Measurements from ENCODE around the gene EDC3.
"Not testable (repeated sequence)": the region's sequence is repeated elsewhere in the genome, so short reads cannot be mapped to it uniquely, and the experiment has no call there.

Gene EDC3, protein sequence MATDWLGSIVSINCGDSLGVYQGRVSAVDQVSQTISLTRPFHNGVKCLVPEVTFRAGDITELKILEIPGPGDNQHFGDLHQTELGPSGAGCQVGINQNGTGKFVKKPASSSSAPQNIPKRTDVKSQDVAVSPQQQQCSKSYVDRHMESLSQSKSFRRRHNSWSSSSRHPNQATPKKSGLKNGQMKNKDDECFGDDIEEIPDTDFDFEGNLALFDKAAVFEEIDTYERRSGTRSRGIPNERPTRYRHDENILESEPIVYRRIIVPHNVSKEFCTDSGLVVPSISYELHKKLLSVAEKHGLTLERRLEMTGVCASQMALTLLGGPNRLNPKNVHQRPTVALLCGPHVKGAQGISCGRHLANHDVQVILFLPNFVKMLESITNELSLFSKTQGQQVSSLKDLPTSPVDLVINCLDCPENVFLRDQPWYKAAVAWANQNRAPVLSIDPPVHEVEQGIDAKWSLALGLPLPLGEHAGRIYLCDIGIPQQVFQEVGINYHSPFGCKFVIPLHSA

GRCh38 chr15:74695597-74696397 is at the start of gene EDC3:
Gene EDC3, minus strand, starts transcription at chr15:74696024. Its CDS starts 20,900 bp downstream, at chr15:74675124.
- peak; percentile 85 for DNase-seq

DNA sequence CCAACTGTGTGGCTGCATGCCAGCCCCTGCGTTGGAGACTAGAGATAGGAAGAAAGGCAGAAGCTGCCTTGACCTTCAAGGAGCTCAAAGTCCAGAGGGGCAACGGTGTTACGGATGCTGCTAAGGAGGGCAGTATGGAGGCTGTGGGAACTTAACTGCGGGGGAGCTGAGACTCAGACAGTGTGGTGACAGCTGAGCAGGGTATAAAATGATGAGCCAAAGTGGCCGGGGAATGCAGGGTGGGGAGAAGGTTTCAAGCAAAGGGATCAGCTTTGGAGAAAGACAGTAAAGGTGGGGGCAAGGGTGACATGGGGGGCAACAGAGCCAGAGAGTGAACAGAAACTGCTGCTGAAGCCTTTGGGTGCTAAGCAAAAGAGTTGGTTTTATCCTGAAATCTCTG is 46.6 kb upstream of the EDC3 start:
- no peak for DNase-seq

- DNase-seq = not testable (repeated sequence)
Measured at GRCh38 chr15:74738239-74738638, 42.4 kb upstream of the EDC3 start.

GRCh38 chr15:74735305-74735704 is 39.5 kb upstream of the EDC3 start:
- no peak for DNase-seq

GRCh38 chr15:74733269-74733668 is 37.4 kb upstream of the EDC3 start:
- no peak for DNase-seq

DNA sequence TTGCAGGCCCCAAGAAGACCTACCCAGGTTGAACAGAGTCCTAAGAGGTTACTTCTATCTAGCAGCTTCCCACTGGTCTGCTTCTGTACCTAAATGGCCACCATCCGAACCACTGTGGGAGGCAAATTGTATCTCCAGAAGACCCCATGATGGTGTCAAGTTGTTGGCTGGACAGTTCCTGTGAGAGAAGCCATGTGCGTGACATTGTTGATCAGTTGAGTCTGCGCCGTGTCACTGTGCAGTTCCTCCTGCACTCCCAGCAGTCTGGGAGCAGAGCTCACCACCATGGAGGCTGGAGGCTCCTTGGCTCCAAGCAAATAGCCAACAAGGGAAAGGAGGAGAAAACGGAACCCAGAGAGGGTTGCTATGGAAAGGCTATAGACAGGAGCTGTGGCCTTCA is 37.0 kb upstream of the EDC3 start:
- no peak for DNase-seq

GRCh38 chr15:74730619-74731316 is 34.9 kb upstream of the EDC3 start:
- no peak for DNase-seq

DNA sequence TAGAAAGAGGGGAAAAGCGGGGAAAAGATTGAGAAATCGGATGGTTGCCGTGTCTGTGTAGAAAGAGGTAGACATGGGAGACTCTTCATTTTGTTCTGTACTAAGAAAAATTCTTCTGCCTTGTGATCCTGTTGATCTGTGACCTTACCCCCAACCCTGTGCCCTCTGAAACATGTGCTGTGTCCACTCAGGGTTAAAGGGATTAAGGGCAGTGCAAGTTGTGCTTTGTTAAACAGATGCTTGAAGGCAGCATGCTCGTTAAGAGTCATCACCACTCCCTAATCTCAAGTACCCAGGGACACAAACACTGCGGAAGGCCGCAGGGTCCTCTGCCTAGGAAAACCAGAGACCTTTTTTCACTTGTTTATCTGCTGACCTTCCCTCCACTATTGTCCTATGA is 33.5 kb upstream of the EDC3 start:
- DNase-seq = not testable (repeated sequence)

- not testable (repeated sequence) for DNase-seq
Measured at GRCh38 chr15:74728699-74729098, 32.9 kb upstream of the EDC3 start.

DNA sequence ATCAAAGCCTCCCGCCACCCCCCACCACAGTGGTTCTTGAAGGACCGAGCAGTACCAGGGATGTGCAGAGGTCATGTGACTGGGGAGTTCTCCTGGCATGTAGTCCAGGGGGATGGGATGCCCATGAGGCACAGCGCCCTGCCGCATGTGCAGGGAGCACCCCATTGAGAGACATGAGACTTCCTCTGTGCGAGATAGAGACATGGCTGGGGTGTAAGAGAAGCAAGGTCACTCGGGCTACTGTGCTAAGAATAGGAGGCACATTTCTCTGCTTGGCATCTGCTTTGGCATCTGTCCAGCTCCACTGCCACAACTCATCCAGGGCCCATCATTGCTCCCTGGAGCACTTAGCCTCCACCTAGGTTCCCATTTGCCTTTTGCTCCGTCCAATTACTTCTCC is 31.9 kb upstream of the EDC3 start:
- DNase-seq = no peak

DNA sequence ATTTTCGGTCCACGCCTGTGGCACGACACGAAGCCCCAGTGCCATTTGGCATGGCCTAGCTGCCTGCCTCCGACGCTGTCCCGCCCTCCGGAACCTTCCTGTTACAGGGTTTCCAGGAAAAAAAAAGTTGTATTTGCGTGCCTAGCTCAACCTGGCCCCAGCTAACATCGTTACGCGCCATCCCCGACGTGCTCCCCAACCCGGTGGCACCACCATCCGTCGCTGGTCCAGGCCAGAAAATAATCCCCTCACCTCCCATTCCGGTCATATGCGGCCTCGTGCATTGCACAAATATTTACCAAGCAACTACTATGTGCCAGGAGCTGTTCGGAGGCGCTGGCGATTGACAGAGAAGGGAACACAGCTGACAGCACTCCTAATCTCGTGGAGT is 30.9 kb upstream of the EDC3 start:
- no peak for DNase-seq

- DNase-seq = peak; percentile 41
Measured at GRCh38 chr15:74725845-74726773, 30.3 kb upstream of the EDC3 start.

DNA sequence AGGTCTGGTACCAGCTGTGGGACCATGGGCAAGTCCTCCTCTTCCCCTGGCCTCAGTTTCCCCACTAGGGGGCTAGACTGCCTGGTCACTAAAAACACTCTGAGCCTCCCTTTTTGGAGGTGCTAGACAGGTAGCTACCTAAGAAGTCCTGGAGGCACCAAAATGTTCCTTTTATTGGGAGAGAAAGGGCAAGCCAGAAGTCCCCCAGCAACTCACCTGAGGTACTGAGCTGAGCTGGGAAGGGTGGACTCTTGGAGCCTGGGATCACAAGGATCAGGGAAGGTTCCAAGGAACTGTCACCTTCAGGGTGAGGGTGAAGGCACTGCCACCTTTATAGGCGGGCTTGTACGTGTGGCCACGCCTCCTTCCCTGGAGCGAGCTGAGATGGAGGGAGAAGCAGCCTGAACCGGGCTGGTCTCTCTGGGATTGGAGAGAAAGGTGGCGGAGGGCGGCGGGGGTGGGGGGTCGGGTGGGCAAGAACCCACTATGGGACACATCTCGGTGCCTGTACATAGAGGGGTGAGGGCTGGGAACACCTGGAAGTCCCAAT is 29.5 kb upstream of the EDC3 start, which contains the start of gene CYP1A1:
Gene CYP1A1 (minus strand): TSS at position 304 of the 550 bp plus-strand sequence. CDS start 2,431 bp downstream, outside the sequence.
- no peak for DNase-seq

- no peak for DNase-seq
Measured at GRCh38 chr15:74724570-74725224, 28.9 kb upstream of the EDC3 start.

DNA sequence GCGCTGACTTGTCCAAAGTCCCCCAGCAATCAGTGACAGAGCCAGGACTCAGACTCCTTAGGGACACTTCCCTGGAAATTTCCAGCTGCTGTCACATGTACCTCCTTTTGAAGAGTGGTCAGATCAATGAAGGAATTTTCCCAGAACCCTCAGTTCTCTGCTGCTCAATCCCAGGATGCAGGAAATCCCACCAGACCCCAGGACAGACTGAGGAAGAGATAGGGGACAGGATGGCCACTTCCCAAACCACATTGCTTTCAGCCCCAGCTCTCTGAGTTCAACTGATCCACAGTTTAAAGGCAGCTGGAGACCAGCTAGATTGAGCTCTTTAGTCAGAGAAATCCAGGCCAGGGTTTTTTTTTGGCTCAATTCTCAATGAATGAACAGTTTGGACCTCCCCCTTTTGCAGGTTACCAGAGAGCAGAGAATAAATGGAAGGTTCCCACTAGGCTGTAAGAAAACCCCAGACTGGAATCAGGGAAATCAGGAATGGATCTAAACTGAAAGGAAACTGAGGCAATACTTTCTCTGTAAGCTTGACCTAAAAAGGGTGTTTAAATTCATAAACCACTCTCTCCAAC is 28.0 kb upstream of the EDC3 start:
- DNase-seq = peak; percentile 57

- no peak for DNase-seq
Measured at GRCh38 chr15:74723187-74723586, 27.4 kb upstream of the EDC3 start.

DNA sequence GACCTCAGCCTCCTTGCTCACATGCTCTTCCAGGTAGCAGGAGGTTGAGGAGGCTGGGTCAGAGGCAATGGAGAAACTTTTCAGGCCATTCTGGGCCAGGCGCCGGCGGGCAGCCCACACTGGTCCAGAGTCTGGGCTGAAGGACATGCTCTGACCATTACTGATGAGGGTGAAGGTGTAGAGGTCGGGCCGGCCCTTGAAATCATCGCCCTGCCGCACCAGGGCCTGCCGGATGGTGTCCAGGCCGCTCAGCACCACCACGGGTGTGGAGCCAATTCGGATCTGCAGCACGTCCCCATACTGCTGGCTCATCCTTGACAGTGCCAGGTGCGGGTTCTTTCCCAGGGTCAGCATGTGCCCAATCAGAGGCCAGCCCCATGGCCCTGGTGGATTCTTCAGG is 26.8 kb upstream of the EDC3 start:
- DNase-seq = no peak

GRCh38 chr15:74716651-74717050 is 20.8 kb upstream of the EDC3 start:
- DNase-seq = no peak

GRCh38 chr15:74712311-74712710 is 16.5 kb upstream of the EDC3 start:
- DNase-seq = no peak

GRCh38 chr15:74710319-74711094 is 14.7 kb upstream of the EDC3 start:
- no peak for DNase-seq

All from EL (cell line).